Measurements from ENCODE around the gene GALR3. TPM values are rescaled to one million over a fixed set of nuclear protein-coding genes. Genes with fewer than 3 reads are reported as not detected.

GALR3 gene
- total and polyA plus RNA-seq, 2 of the 4 experiments (the other 2 are of a cell fraction), result not detected

DNA sequence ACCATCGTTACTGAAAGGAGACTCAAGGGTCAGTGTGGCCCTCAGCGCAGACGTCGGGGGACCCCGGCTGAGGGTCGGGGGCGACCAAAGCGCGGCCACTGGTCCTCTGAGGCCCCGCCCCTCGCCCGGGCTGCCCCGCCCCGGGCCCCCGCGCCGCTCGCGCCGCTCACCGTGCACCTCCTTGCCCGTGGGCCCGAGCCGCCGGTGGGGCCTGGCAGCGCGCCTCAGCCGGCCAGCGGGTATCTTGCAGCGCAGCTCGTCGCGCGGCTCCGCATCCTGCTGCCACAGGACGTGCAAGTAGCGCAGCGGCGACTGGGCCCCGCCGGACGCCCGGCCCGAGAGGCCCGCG lies 20.5 kb downstream of the GALR3 start:
- WGBS, 2 experiments (ENCODE audit: extremely low coverage in 2 of 2, insufficient read length in 1 of 2), result 0% methylated on average over 28 of the region's 46 CpGs; no CpG with 5 or more reads in 1 of the 2 experiments
- no TSS peak for BruUV-seq (replicated peaks)
- intact Hi-C loops (cut with micrococcal nuclease), result loop anchor here (5.0 kb wide), 1 partner anchor 36 kb away; the partner anchor contains the start of gene GCAT

More for the DNA sequence above, 20.5 kb downstream of the GALR3 start:
- H2AK9ac ChIP-seq (replicated peaks; ENCODE audit: low read depth, low read length, poor library complexity), result peak overlapping the region; percentile 80
- H2BK5ac ChIP-seq (ENCODE audit: low read depth, low read length, poor library complexity, severe bottlenecking), result peak overlapping the region; percentile 34
- peak; percentile 32 for DNase-seq
- in situ Hi-C loops (cut with MboI; ENCODE audit: low sequenced_read_pairs) (no loop called here), dilution Hi-C loops (cut with HindIII; ENCODE audit: low sequenced_read_pairs, unreplicated experiment) (no loop called here)
- H3K4me3 ChIP-seq (ENCODE audit: insufficient read depth, low read depth, low read length), result peak overlapping the region; percentile 62
- no peak overlapping the region for H3K18ac ChIP-seq (ENCODE audit: low read depth, low read length)
- H2BK15ac ChIP-seq (ENCODE audit: low read depth, low read length), result no peak overlapping the region
- no peak overlapping the region for H2BK20ac ChIP-seq (ENCODE audit: low read depth, low read length)
- no peak overlapping the region for H4K91ac ChIP-seq (ENCODE audit: insufficient read depth, low read depth, low read length)
- peaks cover 4% of the 10 kb centered on the region for H3K36me3 ChIP-seq (ENCODE audit: control insufficient read depth, insufficient read depth, low read length)
- peak overlapping the region; percentile 74; the same call in 1 of the 2 replicates for H3K4ac ChIP-seq (ENCODE audit: low read depth, low read length)
- peak overlapping the region; percentile 48; the same call in 1 of the 2 replicates for H3K14ac ChIP-seq (replicated peaks; ENCODE audit: low read depth, low read length)
- H2AFZ ChIP-seq (replicated peaks; ENCODE audit: low read length, poor library complexity), result peak overlapping the region; percentile 99
- 0 out of 2 replicates have a peak, but pooled peaks cover 4% of the 10 kb centered on the region for H4K20me1 ChIP-seq (ENCODE audit: insufficient read depth, low read length)
- H3K9ac ChIP-seq (ENCODE audit: low read depth, low read length), result peak overlapping the region; percentile 85
- peak; percentile 63 for ATAC-seq (ENCODE audit: low read depth)
- peak overlapping the region in 1 of 2 experiments; percentile 74; a peak in 1 of 4 replicates for H4K8ac ChIP-seq (ENCODE audit: low read depth in 2 of 2, low read length in 2 of 2)
- no peaks in the 10 kb centered on the region for H3K9me3 ChIP-seq (ENCODE audit: control insufficient read depth, insufficient read depth, low read length)
- 0 out of 2 replicates have a peak overlapping the region, but pooled peaks have one; percentile 7 for H3K56ac ChIP-seq (ENCODE audit: extremely low read depth, insufficient read depth, low read length)
- H3K27me3 ChIP-seq (ENCODE audit: control insufficient read depth, insufficient read depth, low read length), result no peaks in the 10 kb centered on the region
- peak overlapping the region; percentile 48; the same call in 1 of the 2 replicates for H3K27ac ChIP-seq (ENCODE audit: insufficient read depth, low read length)
- ChIA-PET CTCF (interaction anchor here (1.1 kb wide), 1 partner anchor 26 kb away, joined by 3 read pairs; no protein-coding TSS in a partner anchor), POLR2A (ENCODE audit: unreplicated experiment) (interaction anchor here (0.6 kb wide), 1 partner anchor 9 kb away, joined by 3 read pairs; no protein-coding TSS in a partner anchor)
- H3K79me1 ChIP-seq (ENCODE audit: low read depth in 1 of 2, low read length in 2 of 2), result peaks cover 26 to 49% of the 10 kb centered on the region in 2 experiments
- peaks cover 4% of the 10 kb centered on the region; the same call in 1 of the 2 replicates for H3K9me1 ChIP-seq (ENCODE audit: insufficient read depth, low read length)
- peak overlapping the region; percentile 81 for H3K23ac ChIP-seq (ENCODE audit: low read depth, low read length)
- no peak overlapping the region for H2BK120ac ChIP-seq (ENCODE audit: low read depth, low read length)
- TF ChIP-seq POLR2A (IDR thresholded peaks at IDR 0.05; ENCODE audit: low read depth, low read length), result no peak
- TF ChIP-seq RFX5 (IDR thresholded peaks at IDR 0.05; ENCODE audit: low read depth, low read length), result no peak
- no peak for TF ChIP-seq FOS (IDR thresholded peaks at IDR 0.05; ENCODE audit: low read depth, low read length)
- no peak for TF ChIP-seq SMC3 (IDR thresholded peaks at IDR 0.05; ENCODE audit: low read depth, low read length)
- no peak for TF ChIP-seq MAFK (IDR thresholded peaks at IDR 0.05; ENCODE audit: low read depth, low read length)
- TF ChIP-seq CHD1 (IDR thresholded peaks at IDR 0.05; ENCODE audit: low read depth, low read length), result no peak
- no peak for TF ChIP-seq BHLHE40 (IDR thresholded peaks at IDR 0.05; ENCODE audit: low read depth, low read length)
- no peak for TF ChIP-seq CEBPB (IDR thresholded peaks at IDR 0.05; ENCODE audit: low read depth, low read length)
- TF ChIP-seq, protein P1, sequence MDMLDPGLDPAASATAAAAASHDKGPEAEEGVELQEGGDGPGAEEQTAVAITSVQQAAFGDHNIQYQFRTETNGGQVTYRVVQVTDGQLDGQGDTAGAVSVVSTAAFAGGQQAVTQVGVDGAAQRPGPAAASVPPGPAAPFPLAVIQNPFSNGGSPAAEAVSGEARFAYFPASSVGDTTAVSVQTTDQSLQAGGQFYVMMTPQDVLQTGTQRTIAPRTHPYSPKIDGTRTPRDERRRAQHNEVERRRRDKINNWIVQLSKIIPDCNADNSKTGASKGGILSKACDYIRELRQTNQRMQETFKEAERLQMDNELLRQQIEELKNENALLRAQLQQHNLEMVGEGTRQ (IDR thresholded peaks at IDR 0.05; ENCODE audit: low read depth, low read length), result no peak
- TF ChIP-seq, protein P2, sequence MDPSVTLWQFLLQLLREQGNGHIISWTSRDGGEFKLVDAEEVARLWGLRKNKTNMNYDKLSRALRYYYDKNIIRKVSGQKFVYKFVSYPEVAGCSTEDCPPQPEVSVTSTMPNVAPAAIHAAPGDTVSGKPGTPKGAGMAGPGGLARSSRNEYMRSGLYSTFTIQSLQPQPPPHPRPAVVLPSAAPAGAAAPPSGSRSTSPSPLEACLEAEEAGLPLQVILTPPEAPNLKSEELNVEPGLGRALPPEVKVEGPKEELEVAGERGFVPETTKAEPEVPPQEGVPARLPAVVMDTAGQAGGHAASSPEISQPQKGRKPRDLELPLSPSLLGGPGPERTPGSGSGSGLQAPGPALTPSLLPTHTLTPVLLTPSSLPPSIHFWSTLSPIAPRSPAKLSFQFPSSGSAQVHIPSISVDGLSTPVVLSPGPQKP (IDR thresholded peaks at IDR 0.05; ENCODE audit: borderline replicate concordance, low read depth, low read length), result no peak
- TF ChIP-seq, protein P3, sequence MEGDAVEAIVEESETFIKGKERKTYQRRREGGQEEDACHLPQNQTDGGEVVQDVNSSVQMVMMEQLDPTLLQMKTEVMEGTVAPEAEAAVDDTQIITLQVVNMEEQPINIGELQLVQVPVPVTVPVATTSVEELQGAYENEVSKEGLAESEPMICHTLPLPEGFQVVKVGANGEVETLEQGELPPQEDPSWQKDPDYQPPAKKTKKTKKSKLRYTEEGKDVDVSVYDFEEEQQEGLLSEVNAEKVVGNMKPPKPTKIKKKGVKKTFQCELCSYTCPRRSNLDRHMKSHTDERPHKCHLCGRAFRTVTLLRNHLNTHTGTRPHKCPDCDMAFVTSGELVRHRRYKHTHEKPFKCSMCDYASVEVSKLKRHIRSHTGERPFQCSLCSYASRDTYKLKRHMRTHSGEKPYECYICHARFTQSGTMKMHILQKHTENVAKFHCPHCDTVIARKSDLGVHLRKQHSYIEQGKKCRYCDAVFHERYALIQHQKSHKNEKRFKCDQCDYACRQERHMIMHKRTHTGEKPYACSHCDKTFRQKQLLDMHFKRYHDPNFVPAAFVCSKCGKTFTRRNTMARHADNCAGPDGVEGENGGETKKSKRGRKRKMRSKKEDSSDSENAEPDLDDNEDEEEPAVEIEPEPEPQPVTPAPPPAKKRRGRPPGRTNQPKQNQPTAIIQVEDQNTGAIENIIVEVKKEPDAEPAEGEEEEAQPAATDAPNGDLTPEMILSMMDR (conservative IDR thresholded peaks at IDR 0.05; ENCODE audit: low read depth, low read length), result no peak
- H3K4me1 ChIP-seq (ENCODE audit: control insufficient read depth, insufficient read depth, low read length), result no peaks in the 10 kb centered on the region
- peak overlapping the region; percentile 100 for H3K4me2 ChIP-seq (ENCODE audit: low read depth, low read length)
- H4K5ac ChIP-seq (ENCODE audit: low read depth, low read length), result no peak overlapping the region
- no peak overlapping the region for H2AK5ac ChIP-seq (ENCODE audit: low read depth, low read length)

Data from IMR-90 (cell line).